Stomach (tissue), 9 donors: ENCODE measurements around the gene TMEM150A. TPM values are rescaled to one million over a fixed set of nuclear protein-coding genes. Genes with fewer than 3 reads are reported as not detected.

ENCODE experiments used
- DNase-seq, 2 donors: peaks; one replicate each; pipeline versions ENCODE4 v3.0.0 to v3.0.0-alpha.2; 2013 to 2019
- H3K27ac ChIP-seq, 5 donors: fragments of 200-600 bp in 4 of 5; sonication (generic) in 4 of 5; one replicate each; pipeline ENCODE4 v1.5.1; 2013 to 2019; ENCODE audit warnings: mild to moderate bottlenecking in 1 of 5, moderate library complexity in 1 of 5
- H3K27me3 ChIP-seq, 3 donors: fragments of 200-600 bp; sonication (generic); one replicate each; pipeline ENCODE4 v1.5.1; 2017 to 2019; ENCODE audit warnings: mixed run types in 1 of 3
- H3K36me3 ChIP-seq, 4 donors: fragments of 200-600 bp; sonication (generic); 1 replicate in 3 of 4; 2 replicates in 1 of 4; pipeline ENCODE4 v1.5.1; 2016 to 2019
- H3K4me1 ChIP-seq, 4 donors: fragments of 200-600 bp; sonication (generic); one replicate each; pipeline ENCODE4 v1.5.1; 2016 to 2019
- H3K4me3 ChIP-seq, 4 donors: fragments of 200-600 bp; sonication (generic) in 3 of 4; one replicate each; pipeline ENCODE4 v1.5.1; 2016 to 2019; ENCODE audit warnings: mild to moderate bottlenecking in 1 of 4
- H3K9me3 ChIP-seq, 4 donors: fragments of 200-600 bp; sonication (generic); one replicate each; pipeline ENCODE4 v1.5.1; 2016 to 2019
- CTCF ChIP-seq, 7 experiments: fragments of 450-650 bp in 4 of 7; fragments of 200-600 bp in 3 of 7; sonication (generic) in 3 of 7; IDR thresholded peaks; one replicate each; pipeline ENCODE4 v1.5.1; 2016 to 2019; ENCODE audit warnings: antibody characterized with exemption in 7 of 7, control low read depth in 2 of 7, mild to moderate bottlenecking in 1 of 7
- EP300 ChIP-seq: sonication (generic); formaldehyde crosslinking; IDR thresholded peaks from one replicate; pipeline ENCODE4 v1.6.1; 2017; ENCODE audit warnings: antibody characterized with exemption
- POLR2A ChIP-seq, 4 donors: fragments of 450-650 bp; IDR thresholded peaks; one replicate each; pipeline ENCODE4 v1.6.1; 2016; ENCODE audit warnings: antibody characterized with exemption in 4 of 4, control low read depth in 2 of 4, mild to moderate bottlenecking in 1 of 4, moderate library complexity in 1 of 4
- POLR2AphosphoS5 ChIP-seq, 3 donors: sonication (generic); formaldehyde crosslinking; IDR thresholded peaks; one replicate each; pipeline ENCODE4 v1.6.1; 2016; ENCODE audit warnings: antibody characterized with exemption in 3 of 3
- WGBS, 5 donors: extraction: QIAGEN DNeasy Blood & Tissue Kit in 3 of 5; methylation state at CpG; one replicate each; pipeline versions ENCODE4 v1.1.5 to v1.1.7; 2013 to 2018; 5-methylcytosine and 5-hydroxymethylcytosine counted together
- intact Hi-C: fragments of 100-400 bp; cut with DNase I; formaldehyde crosslinking; loops from one replicate; pipeline ENCODE4 v1.15.1; 2023; ENCODE audit warnings: low total_unique reads
- polyA plus RNA-seq, 3 donors: library from polyadenylated mRNA; stranded (reverse); fragments of 200-250 nt; gene quantifications; one replicate each; pipeline ENCODE4 v1.2.3, GENCODE V29; 2013
- total RNA-seq, 5 donors: library from RNA; depleted of rRNA; stranded (reverse); fragments of >200 nt; gene quantifications; one replicate each; pipeline versions ENCODE4 v1.1.0 to v1.2.3, GENCODE V29; 2014 to 2016
- donor health status: healthy with polysubstance abuse.
- donor health status: Bipolar disorder and iron deficiency.
- donor health status: healthy.

Gene TMEM150A
- total and polyA plus RNA-seq, 8 donors: 5.0 to 62.4 (median 24.6) TPM; not detected in 1

- WGBS, 5 donors: 74 to 88% (median 86%) methylated on average over 6 of the region's 6 CpGs
- no peak for DNase-seq
- no peaks in the 10 kb centered on the region for H3K9me3 ChIP-seq
- TF ChIP-seq EP300: no peak
- no peak for TF ChIP-seq POLR2AphosphoS5 (IDR thresholded peaks at IDR 0.05)
- H3K4me1 ChIP-seq: peaks cover 7 to 43% (median 21%) of the 10 kb centered on the region in 4 donors
- intact Hi-C loops: loop anchor here (2.0 kb wide), 1 partner anchor 132 kb away; no protein-coding TSS in a partner anchor
- H3K27ac ChIP-seq: no peak overlapping the region
- H3K27me3 ChIP-seq: no peaks in the 10 kb centered on the region
- peaks cover 31 to 96% (median 90%) of the 10 kb centered on the region in 4 donors for H3K36me3 ChIP-seq
- H3K4me3 ChIP-seq: no peak overlapping the region
These were observed 49.3 kb downstream of the TMEM150A start for GRCh38 chr2:85553184-85553583.

- 57 to 73% (median 59%) methylated on average over 9 of the region's 9 CpGs for WGBS, 5 donors
- Histone ChIP-seq H3K36me3 (peaks cover 31 to 94% (median 85%) of the 10 kb centered on the region in 4 donors), H3K4me1 (peaks cover 7 to 50% (median 22%) of the 10 kb centered on the region in 4 donors), H3K4me3 (no peak overlapping the region), H3K27ac (peak overlapping the region in 3 of 5 donors; percentile 30 to 99 (median 51)), H3K9me3 (no peaks in the 10 kb centered on the region), H3K27me3 (no peaks in the 10 kb centered on the region)
- TF ChIP-seq POLR2AphosphoS5 (IDR thresholded peaks at IDR 0.05) (peak in 1 of 3 donors; percentile 85), CTCF (IDR thresholded peaks at IDR 0.05) (peak in 6 of 7 experiments; percentile 54 to 99 (median 88)), EP300 (no peak)
- intact Hi-C loops: loop anchor here (2.0 kb wide), 1 partner anchor 131 kb away; no protein-coding TSS in a partner anchor
- DNase-seq: peak; percentile 90 to 93
These were observed 50.5 kb downstream of the TMEM150A start for GRCh38 chr2:85551698-85552678.

- intact Hi-C loops: no loop called here
These were observed 52.0 kb downstream of the TMEM150A start for GRCh38 chr2:85550486-85550885.

GRCh38 chr2:85549826-85550225, 52.7 kb downstream of the TMEM150A start:
- DNase-seq: no peak
- Histone ChIP-seq H3K9me3 (no peaks in the 10 kb centered on the region), H3K36me3 (peaks cover 38 to 95% (median 82%) of the 10 kb centered on the region in 4 donors), H3K4me1 (peaks cover 7 to 68% (median 32%) of the 10 kb centered on the region in 4 donors), H3K4me3 (no peak overlapping the region), H3K27ac (peak overlapping the region; percentile 11 to 99 (median 71)), H3K27me3 (no peaks in the 10 kb centered on the region)
- WGBS, 5 donors: 33 to 47% (median 36%) methylated on average over 4 of the region's 4 CpGs
- intact Hi-C loops: no loop called here
- TF ChIP-seq POLR2A (IDR thresholded peaks at IDR 0.05): no peak
- TF ChIP-seq POLR2AphosphoS5 (IDR thresholded peaks at IDR 0.05): peak in 1 of 3 donors; percentile 21

More at GRCh38 chr2:85550486-85550885, 52.0 kb downstream of the TMEM150A start:
- Histone ChIP-seq H3K9me3 (no peaks in the 10 kb centered on the region), H3K27me3 (no peaks in the 10 kb centered on the region), H3K4me1 (peaks cover 7 to 61% (median 29%) of the 10 kb centered on the region in 4 donors), H3K4me3 (no peak overlapping the region), H3K27ac (peak overlapping the region in 4 of 5 donors; percentile 11 to 99 (median 74)), H3K36me3 (peaks cover 39 to 95% (median 82%) of the 10 kb centered on the region in 4 donors)
- no peak for TF ChIP-seq POLR2A (IDR thresholded peaks at IDR 0.05)
- WGBS, 5 donors: 68 to 87% (median 84%) methylated on average over 10 of the region's 10 CpGs
- DNase-seq: no peak

GRCh38 chr2:85549095-85549494, 53.4 kb downstream of the TMEM150A start:
- H3K4me3 ChIP-seq: no peak overlapping the region
- no peak for DNase-seq
- peaks cover 38 to 95% (median 82%) of the 10 kb centered on the region in 4 donors for H3K36me3 ChIP-seq
- H3K4me1 ChIP-seq: peaks cover 14 to 75% (median 38%) of the 10 kb centered on the region in 4 donors
- no peaks in the 10 kb centered on the region for H3K9me3 ChIP-seq
- H3K27ac ChIP-seq: peak overlapping the region; percentile 11 to 99 (median 56)
- intact Hi-C loops: no loop called here
- no peaks in the 10 kb centered on the region for H3K27me3 ChIP-seq
- 64 to 87% (median 76%) methylated on average over 10 of the region's 10 CpGs for WGBS, 5 donors
- TF ChIP-seq CTCF (IDR thresholded peaks at IDR 0.05): no peak
- no peak for TF ChIP-seq EP300
- no peak for TF ChIP-seq POLR2AphosphoS5 (IDR thresholded peaks at IDR 0.05)
- no peak for TF ChIP-seq POLR2A (IDR thresholded peaks at IDR 0.05)
